ENCODE data around the gene CSNK1A1.

GRCh38 chr5:149572576-149573231, 21.5 kb upstream of the CSNK1A1 start:
- TF ChIP-seq YY1 (IDR thresholded peaks at IDR 0.05) (no peak), EGR1 (IDR thresholded peaks at IDR 0.05; ENCODE audit: low read depth in 2 of 2) (no peak), CTCF (IDR thresholded peaks at IDR 0.05; ENCODE audit: low read depth, low read length, missing input control) (no peak), MAX (IDR thresholded peaks at IDR 0.05) (no peak), RAD21 (IDR thresholded peaks at IDR 0.05) (no peak), TAF1 (conservative IDR thresholded peaks at IDR 0.05) (no peak), NR2F2 (IDR thresholded peaks at IDR 0.05) (no peak), JUND (IDR thresholded peaks at IDR 0.05) (no peak), ZBTB33 (IDR thresholded peaks at IDR 0.05) (no peak), HNF4A (conservative IDR thresholded peaks at IDR 0.05) (no peak), REST (IDR thresholded peaks at IDR 0.05) (no peak), GABPA (IDR thresholded peaks at IDR 0.05 in 1 of 2, conservative IDR thresholded peaks at IDR 0.05 in 1 of 2) (no peak), FOXA1 (IDR thresholded peaks at IDR 0.05) (no peak)

All from liver (tissue), 3 donors.